ENCODE data around the gene ICA1L.

GRCh38 chr2:202822411-202822810 lies 49.2 kb downstream of the ICA1L start:
- TF ChIP-seq CTCF (IDR thresholded peaks at IDR 0.05) (no peak), POLR2A (IDR thresholded peaks at IDR 0.05) (no peak)

Data from adrenal gland (tissue), 5 donors.